ENCODE measurements around the gene MTRR. TPM values are rescaled to one million over a fixed set of nuclear protein-coding genes. Genes with fewer than 3 reads are reported as not detected.

MTRR gene
- total RNA-seq, 1 experiment from 2014 or later, result 109 TPM

GRCh38 chr5:7856855-7857254 is 12.1 kb upstream of the MTRR start:
- no peak for DNase-seq (ENCODE audit: low read depth)

DNA sequence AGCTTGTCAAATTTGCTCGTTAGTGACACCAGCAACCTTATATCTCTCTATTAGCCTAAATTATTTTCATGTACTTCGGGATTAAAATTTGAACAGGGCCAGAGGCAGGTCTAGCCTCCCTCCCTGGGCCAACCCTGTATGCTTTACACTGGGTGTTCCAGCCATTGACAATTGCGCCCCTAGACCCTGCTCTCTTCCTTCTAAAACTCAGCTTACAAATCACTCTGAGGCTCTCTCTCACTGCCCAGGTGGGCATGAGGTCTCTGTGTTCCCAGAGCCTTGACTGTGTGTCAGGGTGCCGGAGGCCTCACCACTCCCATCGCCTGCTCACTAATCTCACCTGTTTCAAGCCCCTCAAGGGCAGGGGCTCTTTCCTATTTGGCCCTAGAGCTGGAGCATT is 11.6 kb upstream of the MTRR start:
- DNase-seq (ENCODE audit: low read depth), result no peak

DNA sequence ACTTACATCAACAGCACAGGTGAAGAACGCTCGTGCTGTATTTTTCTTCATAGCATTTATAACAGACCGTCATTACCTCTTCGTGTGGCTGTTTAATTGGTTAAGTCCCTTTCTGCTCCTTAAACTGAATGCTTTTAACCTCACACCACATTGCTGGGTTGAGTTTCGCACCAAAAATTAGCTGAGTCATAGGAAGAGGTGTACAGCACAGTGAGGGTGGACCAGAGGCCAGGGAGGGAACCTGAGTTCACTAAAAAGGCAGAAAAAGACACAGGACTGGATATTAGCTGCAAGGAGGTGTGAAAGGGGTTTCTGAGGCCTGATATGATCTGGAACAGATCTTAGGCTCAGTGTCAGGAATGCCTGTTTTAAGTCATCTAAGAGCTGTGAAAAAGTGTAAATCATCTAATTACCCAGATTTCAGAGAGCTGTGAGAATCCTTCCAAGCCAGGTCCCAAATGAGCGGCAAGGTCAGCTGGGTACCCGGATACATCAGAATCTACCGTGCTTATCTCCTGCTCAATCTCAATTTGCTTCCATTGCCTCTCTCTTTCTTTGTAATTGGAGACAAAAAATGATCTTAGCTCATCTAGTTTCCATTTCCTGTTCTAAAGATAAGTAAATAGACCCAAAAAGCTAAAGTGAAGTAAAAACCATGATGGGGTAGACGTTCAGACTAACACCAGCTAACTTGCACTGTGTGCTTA is 10.9 kb upstream of the MTRR start:
- DNase-seq (ENCODE audit: low read depth), result no peak

DNA sequence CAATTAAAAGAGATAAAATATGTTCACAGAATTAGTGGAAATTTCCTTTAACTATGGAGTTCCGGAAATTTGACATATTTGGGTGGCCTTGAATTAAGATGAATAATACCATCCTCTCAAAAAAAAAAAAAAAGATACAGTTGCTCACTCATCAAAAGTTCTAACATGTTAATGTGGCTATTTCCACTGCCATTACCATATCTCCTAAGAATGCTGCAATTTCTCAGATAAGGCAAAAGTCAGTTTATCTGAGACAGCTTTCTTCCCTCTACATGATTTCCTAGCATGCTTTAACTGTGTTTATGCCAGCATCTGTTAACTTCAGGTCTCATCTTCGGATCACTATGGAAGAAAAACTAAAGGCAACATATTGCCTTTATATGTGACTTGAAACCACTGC is 2.8 kb upstream of the MTRR start:
- no peak for DNase-seq (ENCODE audit: low read depth)

DNA sequence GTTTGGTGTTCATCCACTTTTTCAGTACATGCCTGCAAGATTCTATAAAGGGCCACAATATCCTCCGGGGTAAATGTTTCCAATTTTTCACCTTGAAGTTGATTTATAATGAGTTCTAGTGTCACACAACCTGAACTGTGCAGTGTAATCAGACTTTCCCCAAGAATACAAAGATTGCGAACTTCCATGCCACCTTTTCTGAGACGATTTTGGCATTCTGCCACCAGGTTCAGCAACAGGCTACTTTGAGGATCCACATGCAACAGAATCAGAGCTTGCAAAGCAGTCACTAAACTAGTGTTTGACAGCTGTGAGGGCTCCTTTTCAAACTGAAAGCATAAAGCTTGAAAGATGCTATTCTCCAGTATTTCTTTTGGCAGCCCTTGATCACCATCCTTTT is 1.7 kb upstream of the MTRR start:
- no peak for DNase-seq (ENCODE audit: low read depth)

DNA sequence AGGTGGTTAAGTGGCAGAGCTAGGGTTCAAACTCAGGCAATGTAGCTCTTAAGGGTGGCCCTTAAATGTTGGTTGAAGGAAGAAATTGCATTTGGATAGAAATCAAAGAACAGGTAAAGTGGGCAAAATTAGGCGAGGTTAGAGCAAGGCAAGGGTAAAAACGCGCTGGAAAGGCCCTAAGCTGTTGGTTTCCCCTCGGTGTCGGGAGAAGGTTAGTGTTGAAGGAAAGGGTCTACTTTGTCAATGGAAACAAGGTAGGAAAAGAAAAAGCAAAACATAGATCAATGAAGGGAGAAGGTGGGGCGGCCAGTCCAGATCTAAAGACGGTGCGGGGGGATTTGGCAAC is 548 bp upstream of the MTRR start:
- no peak for DNase-seq (ENCODE audit: low read depth)

- DNase-seq (ENCODE audit: low read depth), result no peak
Measured at GRCh38 chr5:7869474-7870136, 657 bp downstream of the MTRR start.

DNA sequence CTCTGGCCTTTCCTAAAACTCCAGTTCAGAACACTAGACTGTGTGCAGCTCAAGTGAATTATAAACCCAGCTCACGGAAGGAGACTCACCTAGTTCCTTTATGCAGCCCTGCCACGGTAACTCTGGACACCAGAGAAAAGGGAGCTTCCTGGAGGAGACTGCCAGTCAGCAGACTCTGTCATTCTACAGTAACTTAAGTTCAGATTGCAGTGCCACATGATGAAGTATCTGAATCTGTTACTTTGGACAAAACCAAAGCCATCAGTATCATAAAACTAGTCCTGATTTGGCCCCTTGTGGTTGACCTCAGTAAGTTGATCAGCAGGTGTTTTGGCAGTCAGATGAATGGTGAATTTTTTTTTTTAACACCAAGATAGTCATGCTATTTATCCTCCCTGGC is 2.7 kb downstream of the MTRR start:
- no peak for DNase-seq (ENCODE audit: low read depth)

- no peak for DNase-seq (ENCODE audit: low read depth)
Measured at GRCh38 chr5:7872517-7873130, 3.7 kb downstream of the MTRR start.

DNA sequence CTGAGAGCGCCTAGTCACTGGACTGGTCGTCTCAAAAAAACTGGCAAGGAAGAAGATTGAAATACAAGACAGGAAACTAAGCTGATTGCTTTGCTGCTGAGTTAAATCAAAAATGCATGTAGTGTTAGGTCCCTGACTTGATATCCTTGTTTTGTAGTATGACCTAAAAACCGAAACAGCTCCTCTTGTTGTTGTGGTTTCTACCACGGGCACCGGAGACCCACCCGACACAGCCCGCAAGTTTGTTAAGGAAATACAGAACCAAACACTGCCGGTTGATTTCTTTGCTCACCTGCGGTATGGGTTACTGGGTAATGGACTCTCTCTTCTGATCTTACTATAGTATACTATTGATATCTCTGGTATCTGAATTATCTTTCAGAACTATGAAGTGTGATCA is 4.3 kb downstream of the MTRR start:
- DNase-seq (ENCODE audit: low read depth), result no peak

GRCh38 chr5:7874639-7875038 is 5.7 kb downstream of the MTRR start:
- DNase-seq (ENCODE audit: low read depth), result no peak

DNA sequence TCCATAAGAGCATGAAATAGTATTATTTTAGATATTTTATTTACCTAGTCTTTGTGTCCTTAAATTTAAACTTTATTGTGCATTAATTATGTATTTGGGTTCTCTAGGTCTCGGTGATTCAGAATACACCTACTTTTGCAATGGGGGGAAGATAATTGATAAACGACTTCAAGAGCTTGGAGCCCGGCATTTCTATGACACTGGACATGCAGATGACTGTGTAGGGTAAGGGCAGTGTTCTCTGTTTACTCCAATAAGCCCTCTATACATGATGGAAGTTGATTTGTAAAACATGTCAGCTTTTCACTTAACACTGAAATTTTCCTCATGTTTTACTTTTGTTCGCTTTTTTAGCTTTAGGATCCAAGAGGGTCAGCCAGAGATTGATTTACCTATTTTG is 6.2 kb downstream of the MTRR start:
- no peak for DNase-seq (ENCODE audit: low read depth)

DNA sequence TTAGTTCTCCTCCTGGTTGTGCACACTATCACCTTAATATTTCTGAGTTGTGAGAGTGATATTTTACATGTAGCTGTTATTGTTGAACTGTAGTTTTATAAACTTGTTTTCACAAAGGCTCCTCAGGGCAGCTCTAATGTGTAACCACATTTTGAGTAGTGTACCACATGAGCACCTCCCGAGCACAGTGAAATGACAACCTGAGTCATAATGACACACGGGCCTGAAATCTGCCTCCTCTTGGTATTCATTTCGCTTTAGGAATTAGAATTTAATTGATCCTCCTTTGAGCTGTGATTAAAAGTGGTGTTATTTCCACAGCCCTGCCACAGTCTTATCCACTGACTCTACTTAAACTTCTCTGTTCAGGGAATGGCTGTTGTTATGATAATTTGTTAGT is 7.9 kb downstream of the MTRR start:
- peak; percentile 68 for DNase-seq (ENCODE audit: low read depth)

DNA sequence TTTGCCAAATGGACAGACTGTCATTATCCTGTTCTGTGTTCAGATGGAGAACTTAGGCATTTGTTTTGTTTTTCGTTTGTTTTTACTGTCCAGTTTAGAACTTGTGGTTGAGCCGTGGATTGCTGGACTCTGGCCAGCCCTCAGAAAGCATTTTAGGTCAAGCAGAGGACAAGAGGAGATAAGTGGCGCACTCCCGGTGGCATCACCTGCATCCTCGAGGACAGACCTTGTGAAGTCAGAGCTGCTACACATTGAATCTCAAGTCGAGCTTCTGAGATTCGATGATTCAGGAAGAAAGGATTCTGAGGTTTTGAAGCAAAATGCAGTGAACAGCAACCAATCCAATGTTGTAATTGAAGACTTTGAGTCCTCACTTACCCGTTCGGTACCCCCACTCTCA is 8.9 kb downstream of the MTRR start:
- DNase-seq (ENCODE audit: low read depth), result no peak

DNA sequence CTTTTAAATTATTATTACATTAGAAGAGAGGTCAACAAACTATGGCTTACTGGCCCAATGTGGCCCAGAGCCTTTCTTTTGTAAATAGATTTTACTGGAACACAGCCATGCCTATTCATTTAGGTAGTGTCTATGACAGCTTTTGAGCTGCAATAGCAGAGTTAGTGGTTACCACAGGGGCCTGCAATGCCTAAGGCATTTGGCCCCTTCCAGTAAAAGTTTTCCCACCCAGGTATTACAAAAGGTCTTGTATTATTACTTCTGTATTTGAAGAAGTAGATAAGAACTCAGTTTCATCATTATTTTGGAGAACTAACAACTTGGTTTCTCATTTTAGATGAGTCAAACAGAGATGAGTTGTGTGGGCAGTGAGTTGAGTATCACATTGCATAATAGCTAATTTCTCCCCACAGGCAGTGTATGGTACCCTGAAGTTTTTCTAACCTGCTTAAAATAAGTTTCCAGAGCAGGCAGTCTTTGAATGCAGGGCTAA is 9.5 kb downstream of the MTRR start:
- no peak for DNase-seq (ENCODE audit: low read depth)

GRCh38 chr5:7881091-7881490 is 12.1 kb downstream of the MTRR start:
- no peak for DNase-seq (ENCODE audit: low read depth)

DNA sequence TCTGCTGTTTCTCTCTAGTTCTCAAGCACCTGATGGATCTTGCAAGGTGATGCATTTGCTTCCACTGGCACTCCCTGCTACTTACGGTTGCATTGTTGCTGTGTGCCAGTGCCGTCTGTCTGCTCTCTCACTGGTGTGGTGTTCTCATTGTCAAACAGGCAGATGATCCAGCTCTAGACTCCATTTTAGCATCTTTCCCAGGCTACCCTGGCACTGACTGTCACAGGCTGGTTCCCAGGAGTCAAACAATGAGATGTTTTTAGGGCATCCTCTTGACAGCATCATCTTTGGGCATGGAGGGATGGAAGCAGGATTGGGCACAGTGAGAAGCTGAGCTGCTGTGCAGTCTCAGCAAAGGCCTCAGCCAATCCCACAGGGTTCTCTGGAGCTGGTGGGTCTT is 12.9 kb downstream of the MTRR start:
- DNase-seq (ENCODE audit: low read depth), result no peak

DNA sequence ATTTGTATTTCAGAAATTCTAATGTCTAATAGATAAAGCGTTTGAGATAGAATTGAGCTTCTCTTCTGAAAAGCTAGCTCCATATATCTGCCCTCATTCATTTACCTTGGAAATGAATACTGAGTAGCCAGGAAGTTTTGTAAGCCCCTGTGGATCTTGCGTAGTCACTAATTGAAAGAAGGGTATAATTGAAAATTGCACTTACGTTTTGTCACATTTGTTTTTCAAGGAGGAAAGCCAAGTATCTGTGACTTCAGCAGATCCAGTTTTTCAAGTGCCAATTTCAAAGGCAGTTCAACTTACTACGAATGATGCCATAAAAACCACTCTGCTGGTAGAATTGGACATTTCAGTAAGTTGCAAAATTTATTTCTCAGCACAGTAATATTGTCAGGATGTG is 14.0 kb downstream of the MTRR start:
- DNase-seq (ENCODE audit: low read depth), result no peak

GRCh38 chr5:7884491-7885267 is 15.7 kb downstream of the MTRR start:
- DNase-seq (ENCODE audit: low read depth), result no peak

DNA sequence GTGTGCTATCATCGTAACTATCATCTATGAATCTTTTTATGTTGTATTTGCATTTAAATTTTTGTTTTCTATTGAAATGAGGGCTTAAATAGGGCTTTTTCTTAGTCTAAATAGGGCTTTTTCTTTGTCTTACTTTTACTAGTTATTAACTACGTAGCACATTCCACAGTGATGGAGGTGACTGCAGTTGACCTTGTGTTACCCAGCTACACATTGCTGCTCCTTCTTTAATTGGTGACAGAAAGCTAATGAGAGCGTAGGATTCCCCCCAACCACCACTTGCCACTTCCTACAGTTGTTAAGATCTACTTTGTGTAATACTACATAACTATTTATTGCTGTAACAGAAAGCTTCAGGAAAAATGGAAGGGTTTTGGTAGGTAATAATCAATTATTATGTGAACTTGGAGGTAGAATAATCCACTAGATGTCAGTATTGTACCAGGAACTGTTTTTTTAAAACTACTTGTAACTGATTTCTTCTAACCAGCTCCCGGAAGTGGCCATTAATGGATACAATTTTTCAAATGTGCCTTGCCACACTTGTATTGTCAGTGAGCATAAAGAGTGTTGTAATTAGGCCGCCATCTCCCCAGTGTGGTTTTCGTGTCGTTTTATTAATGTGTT is 18.0 kb downstream of the MTRR start:
- DNase-seq (ENCODE audit: low read depth), result peak; percentile 30

GRCh38 chr5:7888901-7889300 is 20.0 kb downstream of the MTRR start:
- no peak for DNase-seq (ENCODE audit: low read depth)

GRCh38 chr5:7894439-7894838 is 25.5 kb downstream of the MTRR start:
- DNase-seq (ENCODE audit: low read depth), result no peak
